HG03469 (cell line): ENCODE results near the gene BBLN.
"Not testable (repeated sequence)": the region's sequence is repeated elsewhere in the genome, so short reads cannot be mapped to it uniquely, and the experiment has no call there.

ENCODE experiments used
- ATAC-seq: cut with Tn5 transposase; IDR thresholded peaks from one replicate; pipeline ENCODE4 v1.9.1; 2021; ENCODE audit warnings: mild to moderate bottlenecking, moderate library complexity, moderate number of reproducible peaks; ENCODE audit not compliant: unreplicated experiment

The BBLN gene

GRCh38 chr9:128159784-128160602, at the start of gene BBLN:
Gene BBLN, plus strand, starts transcription at chr9:128160265. Its CDS starts 143 bp downstream, at chr9:128160408.
- no peak for ATAC-seq

- not testable (repeated sequence) for ATAC-seq
Measured at GRCh38 chr9:128111726-128112125, 48.3 kb upstream of the BBLN start.

- no peak for ATAC-seq
Measured at GRCh38 chr9:128113526-128114325, 46.3 kb upstream of the BBLN start.

GRCh38 chr9:128114326-128115186, 45.5 kb upstream of the BBLN start:
- no peak for ATAC-seq

- no peak for ATAC-seq
Measured at GRCh38 chr9:128115187-128116103, 44.6 kb upstream of the BBLN start.

GRCh38 chr9:128116104-128117083, 43.7 kb upstream of the BBLN start:
- ATAC-seq: no peak

GRCh38 chr9:128117613-128118471, 42.2 kb upstream of the BBLN start:
- no peak for ATAC-seq

- ATAC-seq: no peak
Measured at GRCh38 chr9:128118472-128118857, 41.6 kb upstream of the BBLN start.

GRCh38 chr9:128118971-128119665, 40.9 kb upstream of the BBLN start:
- no peak for ATAC-seq

- ATAC-seq: no peak
Measured at GRCh38 chr9:128120061-128120740, 39.9 kb upstream of the BBLN start.

- no peak for ATAC-seq
Measured at GRCh38 chr9:128120741-128121465, 39.2 kb upstream of the BBLN start.

GRCh38 chr9:128121466-128121810, 38.6 kb upstream of the BBLN start:
- no peak for ATAC-seq

- no peak for ATAC-seq
Measured at GRCh38 chr9:128121924-128122808, 37.9 kb upstream of the BBLN start.

GRCh38 chr9:128122809-128123175, 37.3 kb upstream of the BBLN start:
- ATAC-seq: no peak

GRCh38 chr9:128123451-128124080, 36.5 kb upstream of the BBLN start:
- no peak for ATAC-seq
